ENCODE results near the gene NOC2L. TPM values are rescaled to one million over a fixed set of nuclear protein-coding genes. Genes with fewer than 3 reads are reported as not detected.
A peak's percentile ranks its signal among the peaks of the same experiment; 100 is the strongest.
"Not testable (repeated sequence)": the region's sequence is repeated elsewhere in the genome, so short reads cannot be mapped to it uniquely, and the experiment has no call there.

NOC2L gene
- total RNA-seq, 1 experiment from 2014 or later, result 123 TPM

GRCh38 chr1:953524-954320 is 5.3 kb downstream of the NOC2L start:
- no peak for DNase-seq (ENCODE audit: low read depth, low spot score)
- in situ Hi-C loops (cut with HindIII; ENCODE audit: low pct_unique_long_range_greater_than_20kb, low sequenced_read_pairs), result no loop called here

- in situ Hi-C loops (cut with HindIII; ENCODE audit: low pct_unique_long_range_greater_than_20kb, low sequenced_read_pairs), result no loop called here
- DNase-seq (ENCODE audit: low read depth, low spot score), result no peak
Measured at GRCh38 chr1:952603-953002, 6.5 kb downstream of the NOC2L start.

- DNase-seq (ENCODE audit: low read depth, low spot score), result no peak
Measured at GRCh38 chr1:952201-952600, 6.9 kb downstream of the NOC2L start.

GRCh38 chr1:951364-951763 is 7.7 kb downstream of the NOC2L start:
- peak; percentile 49 for DNase-seq (ENCODE audit: low read depth, low spot score)
- in situ Hi-C loops (cut with HindIII; ENCODE audit: low pct_unique_long_range_greater_than_20kb, low sequenced_read_pairs), result no loop called here

More at GRCh38 chr1:952201-952600, 6.9 kb downstream of the NOC2L start:
- in situ Hi-C loops (cut with HindIII; ENCODE audit: low pct_unique_long_range_greater_than_20kb, low sequenced_read_pairs), result no loop called here

GRCh38 chr1:950881-951280 is 8.2 kb downstream of the NOC2L start:
- DNase-seq (ENCODE audit: low read depth, low spot score), result no peak
- in situ Hi-C loops (cut with HindIII; ENCODE audit: low pct_unique_long_range_greater_than_20kb, low sequenced_read_pairs), result no loop called here

- DNase-seq (ENCODE audit: low read depth, low spot score), result no peak
- in situ Hi-C loops (cut with HindIII; ENCODE audit: low pct_unique_long_range_greater_than_20kb, low sequenced_read_pairs), result no loop called here
Measured at GRCh38 chr1:950268-950667, 8.8 kb downstream of the NOC2L start.

- DNase-seq (ENCODE audit: low read depth, low spot score), result no peak
- in situ Hi-C loops (cut with HindIII; ENCODE audit: low pct_unique_long_range_greater_than_20kb, low sequenced_read_pairs), result no loop called here
Measured at GRCh38 chr1:947958-948357, 11.1 kb downstream of the NOC2L start.

GRCh38 chr1:946811-947210 is 12.2 kb downstream of the NOC2L start:
- in situ Hi-C loops (cut with HindIII; ENCODE audit: low pct_unique_long_range_greater_than_20kb, low sequenced_read_pairs); DNase-seq (ENCODE audit: low read depth, low spot score): not testable (repeated sequence)

GRCh38 chr1:945688-946556 is 13.1 kb downstream of the NOC2L start:
- no peak for DNase-seq (ENCODE audit: low read depth, low spot score)
- in situ Hi-C loops (cut with HindIII; ENCODE audit: low pct_unique_long_range_greater_than_20kb, low sequenced_read_pairs), result no loop called here

- in situ Hi-C loops (cut with HindIII; ENCODE audit: low pct_unique_long_range_greater_than_20kb, low sequenced_read_pairs), result no loop called here
- DNase-seq (ENCODE audit: low read depth, low spot score), result no peak
Measured at GRCh38 chr1:944341-945325, 14.4 kb downstream of the NOC2L start.

GRCh38 chr1:943545-944340 is 15.3 kb downstream of the NOC2L start:
- in situ Hi-C loops (cut with HindIII; ENCODE audit: low pct_unique_long_range_greater_than_20kb, low sequenced_read_pairs), result no loop called here
- DNase-seq (ENCODE audit: low read depth, low spot score), result no peak

- in situ Hi-C loops (cut with HindIII; ENCODE audit: low pct_unique_long_range_greater_than_20kb, low sequenced_read_pairs), result no loop called here
- DNase-seq (ENCODE audit: low read depth, low spot score), result no peak
Measured at GRCh38 chr1:942864-943533, 16.1 kb downstream of the NOC2L start.

- in situ Hi-C loops (cut with HindIII; ENCODE audit: low pct_unique_long_range_greater_than_20kb, low sequenced_read_pairs), result no loop called here
- DNase-seq (ENCODE audit: low read depth, low spot score), result no peak
Measured at GRCh38 chr1:942411-942821, 16.6 kb downstream of the NOC2L start.

- in situ Hi-C loops (cut with HindIII; ENCODE audit: low pct_unique_long_range_greater_than_20kb, low sequenced_read_pairs), result no loop called here
- DNase-seq (ENCODE audit: low read depth, low spot score), result peak; percentile 37
Measured at GRCh38 chr1:941588-942383, 17.3 kb downstream of the NOC2L start.

- in situ Hi-C loops (cut with HindIII; ENCODE audit: low pct_unique_long_range_greater_than_20kb, low sequenced_read_pairs), result no loop called here
- no peak for DNase-seq (ENCODE audit: low read depth, low spot score)
Measured at GRCh38 chr1:941015-941587, 18.0 kb downstream of the NOC2L start.
